NCI-H1694 (cell line): ENCODE results near the gene OSTF1.

Experiments used
- DNase-seq: peaks from one replicate; lab custom pipeline; 2025; lab: John Stamatoyannopoulos, UW

Gene OSTF1

GRCh38 chr9:75167281-75167680 lies 79.0 kb downstream of the OSTF1 start:
- no peak for DNase-seq

- no peak for DNase-seq
Measured at GRCh38 chr9:75168270-75169178, 80.2 kb downstream of the OSTF1 start.

- DNase-seq, result no peak
Measured at GRCh38 chr9:75169623-75170022, 81.3 kb downstream of the OSTF1 start.

- no peak for DNase-seq
Measured at GRCh38 chr9:75170898-75171360, 82.6 kb downstream of the OSTF1 start.

GRCh38 chr9:75175395-75175794 lies 87.1 kb downstream of the OSTF1 start:
- no peak for DNase-seq

GRCh38 chr9:75176037-75176436 lies 87.7 kb downstream of the OSTF1 start:
- DNase-seq, result no peak

- no peak for DNase-seq
Measured at GRCh38 chr9:75181750-75182149, 93.4 kb downstream of the OSTF1 start.

- DNase-seq, result no peak
Measured at GRCh38 chr9:75183306-75183705, 95.0 kb downstream of the OSTF1 start.

GRCh38 chr9:75184471-75184870 lies 96.2 kb downstream of the OSTF1 start:
- no peak for DNase-seq

GRCh38 chr9:75185585-75186170 lies 97.4 kb downstream of the OSTF1 start:
- no peak for DNase-seq

GRCh38 chr9:75186767-75187380 lies 98.6 kb downstream of the OSTF1 start:
- DNase-seq, result no peak

GRCh38 chr9:75188756-75189155 lies 100.4 kb downstream of the OSTF1 start:
- no peak for DNase-seq

GRCh38 chr9:75190762-75191161 lies 102.4 kb downstream of the OSTF1 start:
- DNase-seq, result no peak
